Brain microvascular endothelial cell (primary cell): ENCODE results near the gene CANT1.
"Not testable (repeated sequence)": the region's sequence is repeated elsewhere in the genome, so short reads cannot be mapped to it uniquely, and the experiment has no call there.

Experiments used
- DNase-seq: peaks from one replicate; pipeline ENCODE4 v3.0.0-alpha.2; 2020
- H3K27ac ChIP-seq: fragments of 250-450 bp; sonication (Bioruptor Pico); 2 replicates; pipeline ENCODE4 v1.5.1; 2020; ENCODE audit warnings: mild to moderate bottlenecking, moderate library complexity
- H3K27me3 ChIP-seq: fragments of 250-450 bp; sonication (Bioruptor Pico); replicated peaks from 2 replicates; pipeline ENCODE4 v1.5.1; 2020; ENCODE audit warnings: mild to moderate bottlenecking
- H3K36me3 ChIP-seq: fragments of 250-450 bp; sonication (Bioruptor Pico); replicated peaks from 2 replicates; pipeline ENCODE4 v1.5.1; 2020; ENCODE audit warnings: mild to moderate bottlenecking
- H3K4me3 ChIP-seq: 2 replicates; pipeline ENCODE4 v1.5.1; 2011; ENCODE audit warnings: low read depth, mild to moderate bottlenecking, control low read depth, low read length, moderate library complexity
- in situ Hi-C: cut with HindIII; loops from 2 replicates; pipeline ENCODE4 v1.10.0; 2017; ENCODE audit warnings: low sequenced_read_pairs, low pct_ligation_motif_present
- TF ChIP-seq, protein P1 (sequence below): IDR thresholded peaks from 2 replicates; pipeline ENCODE4 v1.5.1; 2011; ENCODE audit warnings: low read depth, mild to moderate bottlenecking, moderate library complexity, low read length, control low read depth, inconsistent platforms; ENCODE audit errors: missing control alignments

CANT1 gene

DNA sequence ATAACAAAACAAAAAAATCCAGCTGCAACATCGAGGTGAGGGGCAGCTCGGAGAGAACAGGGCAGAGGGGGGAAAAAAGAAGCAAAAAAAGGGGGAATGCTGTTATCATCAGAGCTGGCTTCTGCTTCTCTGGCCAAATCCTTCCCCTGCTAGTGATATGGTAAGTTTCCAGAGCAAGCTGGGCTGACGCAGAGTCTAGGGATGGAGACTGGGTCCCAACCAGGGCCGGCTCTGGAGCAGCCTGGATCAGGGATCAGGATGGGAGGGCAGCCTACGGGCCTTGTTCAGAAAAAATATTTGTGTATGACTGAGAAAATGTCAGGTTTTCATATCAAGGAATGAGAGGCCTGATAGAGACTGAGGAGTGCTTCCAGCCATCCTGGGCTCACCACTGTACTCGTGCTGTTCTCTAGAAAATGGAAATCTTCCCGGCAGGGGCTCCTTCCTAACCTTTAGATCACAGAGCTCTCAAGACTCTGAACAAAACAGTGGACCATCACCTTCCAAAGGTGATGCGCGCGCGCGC, 13.7 kb upstream of the CANT1 start:
- Histone ChIP-seq H3K27me3 (peaks cover 16% of the 10 kb centered on the region), H3K4me3 (no peak overlapping the region), H3K36me3 (no peaks in the 10 kb centered on the region), H3K27ac (no peak overlapping the region)
- TF ChIP-seq, protein P1, sequence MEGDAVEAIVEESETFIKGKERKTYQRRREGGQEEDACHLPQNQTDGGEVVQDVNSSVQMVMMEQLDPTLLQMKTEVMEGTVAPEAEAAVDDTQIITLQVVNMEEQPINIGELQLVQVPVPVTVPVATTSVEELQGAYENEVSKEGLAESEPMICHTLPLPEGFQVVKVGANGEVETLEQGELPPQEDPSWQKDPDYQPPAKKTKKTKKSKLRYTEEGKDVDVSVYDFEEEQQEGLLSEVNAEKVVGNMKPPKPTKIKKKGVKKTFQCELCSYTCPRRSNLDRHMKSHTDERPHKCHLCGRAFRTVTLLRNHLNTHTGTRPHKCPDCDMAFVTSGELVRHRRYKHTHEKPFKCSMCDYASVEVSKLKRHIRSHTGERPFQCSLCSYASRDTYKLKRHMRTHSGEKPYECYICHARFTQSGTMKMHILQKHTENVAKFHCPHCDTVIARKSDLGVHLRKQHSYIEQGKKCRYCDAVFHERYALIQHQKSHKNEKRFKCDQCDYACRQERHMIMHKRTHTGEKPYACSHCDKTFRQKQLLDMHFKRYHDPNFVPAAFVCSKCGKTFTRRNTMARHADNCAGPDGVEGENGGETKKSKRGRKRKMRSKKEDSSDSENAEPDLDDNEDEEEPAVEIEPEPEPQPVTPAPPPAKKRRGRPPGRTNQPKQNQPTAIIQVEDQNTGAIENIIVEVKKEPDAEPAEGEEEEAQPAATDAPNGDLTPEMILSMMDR, result no peak
- DNase-seq, result no peak
- in situ Hi-C loops, result no loop called here

DNA sequence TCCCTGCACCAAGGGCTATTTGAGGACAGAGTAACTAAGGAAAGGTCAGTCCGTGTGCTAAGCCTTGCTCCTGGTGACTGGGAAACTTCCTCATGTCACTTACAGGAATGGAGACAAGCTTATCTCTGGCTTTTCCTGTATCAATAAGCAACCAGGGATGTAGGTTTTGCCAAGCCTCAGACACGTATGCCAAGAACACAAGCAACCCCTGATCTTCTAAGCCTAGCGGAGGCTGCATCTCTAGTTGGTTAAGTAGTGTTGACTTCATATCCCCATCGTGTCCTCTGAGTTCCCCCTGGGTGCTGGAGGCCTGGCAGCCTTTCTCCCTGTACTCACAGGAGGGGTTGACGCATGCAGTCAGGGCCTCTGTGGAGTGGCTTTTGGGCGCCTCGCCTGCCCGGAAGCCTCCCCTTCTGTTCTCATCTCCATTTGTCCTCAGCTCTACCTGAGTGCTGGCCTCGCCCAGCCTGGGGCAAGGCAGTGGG, 13.0 kb upstream of the CANT1 start:
- peaks cover 13% of the 10 kb centered on the region for H3K27me3 ChIP-seq
- TF ChIP-seq, protein P1, result no peak
- in situ Hi-C loops, result no loop called here
- no peak for DNase-seq
- no peaks in the 10 kb centered on the region for H3K36me3 ChIP-seq
- no peak overlapping the region for H3K27ac ChIP-seq
- H3K4me3 ChIP-seq, result no peak overlapping the region

DNA sequence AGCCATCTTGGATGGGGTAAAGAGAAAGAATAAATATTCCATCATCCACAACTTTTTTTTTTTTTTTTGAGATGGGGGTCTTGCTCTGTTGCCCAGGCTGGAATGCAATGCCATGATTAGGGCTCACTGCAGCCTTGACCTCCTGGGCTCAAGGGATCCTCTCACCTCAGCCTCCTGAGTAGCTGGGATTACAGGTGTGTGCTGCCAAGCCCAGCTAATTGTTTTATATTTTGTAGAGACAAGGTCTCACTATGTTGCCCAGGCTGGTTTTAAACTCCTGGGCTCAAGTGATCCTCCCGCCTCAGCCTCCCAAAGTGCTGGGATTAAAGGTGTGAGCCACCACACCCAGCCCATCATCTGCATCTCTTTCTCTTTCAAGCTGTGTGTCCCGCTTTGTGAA, 12.4 kb upstream of the CANT1 start:
- DNase-seq, H3K27ac ChIP-seq, H3K4me3 ChIP-seq, in situ Hi-C loops, H3K36me3 ChIP-seq: not testable (repeated sequence)
- H3K27me3 ChIP-seq, result peaks cover 13% of the 10 kb centered on the region

DNA sequence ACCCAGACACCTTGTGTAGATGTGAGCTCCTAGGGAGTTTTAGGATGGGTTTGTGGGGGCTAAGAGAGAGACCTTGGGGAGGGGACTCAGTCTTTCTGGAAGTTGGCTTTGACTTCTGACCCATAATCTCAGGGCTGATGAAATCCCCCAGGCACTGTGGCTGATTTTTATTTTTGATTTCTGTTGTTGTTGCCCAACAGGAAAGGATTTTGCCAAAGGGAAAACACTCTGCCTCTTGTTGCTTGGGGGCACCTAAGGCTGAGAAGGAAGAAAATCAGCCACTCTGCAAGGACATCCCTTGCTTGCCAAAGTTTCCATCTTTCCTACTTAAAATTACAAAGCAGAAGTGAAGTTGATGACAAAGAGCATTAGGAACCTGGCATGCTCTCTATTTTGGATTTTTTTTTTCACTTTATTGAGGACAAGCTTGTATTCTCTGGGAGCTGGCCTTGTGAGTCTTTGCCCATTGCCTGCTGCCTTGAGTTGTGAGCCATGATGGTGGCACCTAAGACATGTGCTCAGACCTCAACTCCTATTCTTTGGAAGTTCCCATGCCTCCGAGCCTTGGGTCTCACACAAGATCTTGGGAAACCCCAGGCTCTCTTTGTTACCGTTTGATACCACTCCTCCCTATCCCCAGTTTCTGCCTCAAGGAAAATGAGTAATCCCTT, 11.2 kb upstream of the CANT1 start:
- Histone ChIP-seq H3K4me3 (no peak overlapping the region), H3K27me3 (peaks cover 13% of the 10 kb centered on the region), H3K36me3 (no peaks in the 10 kb centered on the region), H3K27ac (no peak overlapping the region)
- no peak for DNase-seq
- TF ChIP-seq, protein P1, result no peak
- in situ Hi-C loops, result no loop called here

DNA sequence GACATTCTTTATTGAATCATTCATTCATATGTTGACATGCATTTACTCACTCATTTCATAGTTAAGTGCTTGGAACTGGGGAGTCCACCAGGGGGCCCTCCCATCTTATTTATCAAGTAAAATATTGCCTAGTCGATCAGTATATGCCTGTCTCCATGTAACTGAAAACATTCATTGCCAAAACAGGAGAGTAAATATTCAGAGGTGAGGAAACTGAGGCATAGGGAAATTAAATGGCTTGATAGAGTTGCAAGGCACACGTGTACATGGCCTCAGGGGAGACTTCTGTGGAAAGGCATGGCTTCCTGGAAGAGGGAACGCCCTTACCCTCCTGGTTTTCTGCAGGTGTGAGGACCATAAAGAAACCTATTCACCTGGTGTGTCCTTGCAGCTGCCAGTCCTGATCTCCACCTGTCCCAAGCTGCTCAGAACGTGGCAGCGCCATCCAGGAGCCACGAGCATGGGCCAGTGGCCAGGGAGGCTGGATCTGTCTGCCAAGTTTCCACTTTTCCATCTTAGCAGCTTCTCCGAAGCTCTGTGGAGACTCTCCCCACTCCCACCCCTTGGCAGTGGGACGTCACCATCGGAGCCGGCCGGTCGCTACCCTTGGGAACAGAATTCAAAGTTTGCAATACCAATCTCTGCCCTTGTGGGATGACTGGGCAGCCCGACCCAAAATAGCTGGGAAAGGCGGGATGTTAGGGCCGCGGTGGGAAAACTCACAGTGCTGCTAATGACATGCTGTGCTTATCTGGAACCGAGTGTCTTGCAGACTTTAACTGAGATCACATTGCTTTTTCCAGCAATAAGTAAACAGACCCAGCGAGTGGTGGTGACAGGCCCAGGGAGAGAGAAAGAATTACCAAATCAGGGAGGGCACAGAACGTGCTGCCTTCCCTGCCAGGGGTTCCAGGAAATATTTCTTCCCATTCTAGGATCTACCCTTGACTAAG, 10.3 kb upstream of the CANT1 start:
- H3K27ac ChIP-seq, result no peak overlapping the region
- peaks cover 11% of the 10 kb centered on the region for H3K27me3 ChIP-seq
- in situ Hi-C loops, result no loop called here
- peak; percentile 83 for DNase-seq
- no peak overlapping the region for H3K4me3 ChIP-seq
- TF ChIP-seq, protein P1, result peak; percentile 80
- H3K36me3 ChIP-seq, result no peaks in the 10 kb centered on the region

DNA sequence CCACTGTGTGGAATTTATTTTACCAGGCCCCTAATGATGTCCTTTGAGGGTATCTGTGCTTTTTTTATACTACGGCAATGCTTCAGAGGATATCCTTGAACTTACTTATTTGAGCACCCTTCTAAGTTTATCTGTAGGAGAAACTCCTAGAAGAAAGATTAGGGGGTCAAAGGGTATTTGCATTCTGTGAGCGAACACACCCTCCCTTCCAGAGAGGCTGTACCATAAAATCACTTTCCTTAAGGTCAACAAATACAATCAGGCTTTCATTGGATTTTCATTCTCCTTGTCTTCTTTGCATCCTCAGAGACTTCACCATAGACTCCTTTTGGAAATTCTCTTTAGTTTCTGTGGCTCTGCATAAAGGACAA, 9.7 kb upstream of the CANT1 start:
- no peaks in the 10 kb centered on the region for H3K36me3 ChIP-seq
- no peak overlapping the region for H3K4me3 ChIP-seq
- in situ Hi-C loops, result no loop called here
- peaks cover 9% of the 10 kb centered on the region for H3K27me3 ChIP-seq
- DNase-seq, result no peak
- no peak overlapping the region for H3K27ac ChIP-seq
- TF ChIP-seq, protein P1, result no peak
